Transverse colon (tissue), 3 donors: ENCODE data around the gene NRK.

Experiments
- EP300 ChIP-seq: sonication (generic); formaldehyde crosslinking; IDR thresholded peaks from one replicate; pipeline ENCODE4 v1.6.1; 2017; ENCODE audit warnings: antibody characterized with exemption, low read depth
- POLR2A ChIP-seq: fragments of 450-650 bp; IDR thresholded peaks from one replicate; pipeline ENCODE4 v1.6.1; 2016; ENCODE audit warnings: antibody characterized with exemption, mild to moderate bottlenecking, moderate library complexity
- TF ChIP-seq, protein P1 (sequence below), 5 experiments: fragments of 200-600 bp in 3 of 5; fragments of 450-650 bp in 2 of 5; sonication (generic) in 3 of 5; IDR thresholded peaks; 1 replicate in 2 of 5; 2 replicates in 3 of 5; pipeline ENCODE4 v1.5.1; 2016 to 2017; ENCODE audit warnings: antibody characterized with exemption in 5 of 5, inconsistent platforms in 3 of 5, mild to moderate bottlenecking in 2 of 5, moderate library complexity in 1 of 5

DNA sequence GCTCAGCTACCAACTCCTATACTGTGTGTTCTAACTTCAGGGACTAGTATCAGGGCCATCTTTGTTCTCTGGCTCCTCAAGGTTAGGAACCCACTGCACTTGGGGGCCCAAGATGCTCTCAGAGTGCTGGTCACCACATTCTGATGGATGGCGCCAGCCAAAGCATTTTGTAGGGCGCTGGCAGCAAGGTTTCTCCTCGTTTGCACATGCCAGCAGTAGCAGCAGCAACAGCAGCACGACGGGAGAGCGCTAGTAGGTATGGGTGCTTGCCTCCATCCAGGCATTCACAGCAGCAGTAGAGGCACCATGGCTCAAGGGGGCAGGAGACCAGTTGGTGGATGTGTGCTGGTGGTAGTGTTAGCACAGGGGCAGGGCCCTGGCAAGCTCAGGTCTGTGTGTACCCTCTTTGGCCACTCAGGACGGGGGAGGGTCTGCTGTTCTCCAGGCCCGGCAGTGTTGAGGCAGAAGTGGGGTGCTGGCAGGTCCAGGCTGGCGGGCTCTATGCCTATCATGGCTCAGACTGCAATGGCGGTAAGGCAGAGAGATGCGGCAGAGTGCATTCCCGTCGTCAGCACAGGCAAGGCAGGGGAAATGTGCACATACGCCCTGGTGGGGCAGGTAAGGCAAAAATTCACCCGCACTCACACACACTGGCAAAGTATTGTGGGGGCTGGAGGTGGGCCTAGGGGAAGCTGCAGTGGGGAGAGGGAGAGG is 159.6 kb downstream of the NRK start:
- TF ChIP-seq, protein P1, sequence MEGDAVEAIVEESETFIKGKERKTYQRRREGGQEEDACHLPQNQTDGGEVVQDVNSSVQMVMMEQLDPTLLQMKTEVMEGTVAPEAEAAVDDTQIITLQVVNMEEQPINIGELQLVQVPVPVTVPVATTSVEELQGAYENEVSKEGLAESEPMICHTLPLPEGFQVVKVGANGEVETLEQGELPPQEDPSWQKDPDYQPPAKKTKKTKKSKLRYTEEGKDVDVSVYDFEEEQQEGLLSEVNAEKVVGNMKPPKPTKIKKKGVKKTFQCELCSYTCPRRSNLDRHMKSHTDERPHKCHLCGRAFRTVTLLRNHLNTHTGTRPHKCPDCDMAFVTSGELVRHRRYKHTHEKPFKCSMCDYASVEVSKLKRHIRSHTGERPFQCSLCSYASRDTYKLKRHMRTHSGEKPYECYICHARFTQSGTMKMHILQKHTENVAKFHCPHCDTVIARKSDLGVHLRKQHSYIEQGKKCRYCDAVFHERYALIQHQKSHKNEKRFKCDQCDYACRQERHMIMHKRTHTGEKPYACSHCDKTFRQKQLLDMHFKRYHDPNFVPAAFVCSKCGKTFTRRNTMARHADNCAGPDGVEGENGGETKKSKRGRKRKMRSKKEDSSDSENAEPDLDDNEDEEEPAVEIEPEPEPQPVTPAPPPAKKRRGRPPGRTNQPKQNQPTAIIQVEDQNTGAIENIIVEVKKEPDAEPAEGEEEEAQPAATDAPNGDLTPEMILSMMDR (IDR thresholded peaks at IDR 0.05) = no peak
- TF ChIP-seq POLR2A = no peak
- no peak for TF ChIP-seq EP300
